OCI-LY3 (cell line): ENCODE measurements around the gene ARPC1B.
"Not testable (repeated sequence)": the region's sequence is repeated elsewhere in the genome, so short reads cannot be mapped to it uniquely, and the experiment has no call there.

Experiments
- EZH2phosphoT487 ChIP-seq: fragments of 200-600 bp; shearing (Covaris generic); IDR thresholded peaks from 2 replicates; pipeline ENCODE4 v1.6.1; 2018; ENCODE audit warnings: antibody characterized with exemption, mixed run types, low read depth
- TF ChIP-seq, protein P1 (sequence below): fragments of 200-600, 300-600 bp; sonication (generic); IDR thresholded peaks from 2 replicates; pipeline ENCODE4 v1.5.1; 2014; ENCODE audit warnings: antibody characterized with exemption, low read length, low read depth

DNA sequence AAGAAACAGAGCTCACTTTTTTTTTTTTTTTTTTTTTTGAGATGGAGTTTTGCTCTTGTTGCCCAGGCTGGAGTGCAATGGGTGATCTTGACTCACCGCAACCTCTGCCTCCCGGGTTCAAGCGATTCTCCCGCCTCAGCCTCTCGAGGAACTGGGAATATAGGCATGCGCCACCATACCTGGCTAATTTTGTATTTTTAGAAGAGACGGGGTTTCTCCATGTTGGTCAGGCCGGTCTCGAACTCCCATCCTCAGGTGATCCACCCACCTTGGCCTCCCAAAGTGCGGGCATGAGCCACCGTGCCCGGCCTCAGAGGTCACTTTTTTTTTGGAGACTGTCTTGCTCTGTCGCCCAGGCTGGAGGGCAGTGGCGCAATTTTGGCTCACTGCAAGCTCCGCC, 16.0 kb upstream of the ARPC1B start:
- TF ChIP-seq EZH2phosphoT487, result not testable (repeated sequence)
- TF ChIP-seq, protein P1, sequence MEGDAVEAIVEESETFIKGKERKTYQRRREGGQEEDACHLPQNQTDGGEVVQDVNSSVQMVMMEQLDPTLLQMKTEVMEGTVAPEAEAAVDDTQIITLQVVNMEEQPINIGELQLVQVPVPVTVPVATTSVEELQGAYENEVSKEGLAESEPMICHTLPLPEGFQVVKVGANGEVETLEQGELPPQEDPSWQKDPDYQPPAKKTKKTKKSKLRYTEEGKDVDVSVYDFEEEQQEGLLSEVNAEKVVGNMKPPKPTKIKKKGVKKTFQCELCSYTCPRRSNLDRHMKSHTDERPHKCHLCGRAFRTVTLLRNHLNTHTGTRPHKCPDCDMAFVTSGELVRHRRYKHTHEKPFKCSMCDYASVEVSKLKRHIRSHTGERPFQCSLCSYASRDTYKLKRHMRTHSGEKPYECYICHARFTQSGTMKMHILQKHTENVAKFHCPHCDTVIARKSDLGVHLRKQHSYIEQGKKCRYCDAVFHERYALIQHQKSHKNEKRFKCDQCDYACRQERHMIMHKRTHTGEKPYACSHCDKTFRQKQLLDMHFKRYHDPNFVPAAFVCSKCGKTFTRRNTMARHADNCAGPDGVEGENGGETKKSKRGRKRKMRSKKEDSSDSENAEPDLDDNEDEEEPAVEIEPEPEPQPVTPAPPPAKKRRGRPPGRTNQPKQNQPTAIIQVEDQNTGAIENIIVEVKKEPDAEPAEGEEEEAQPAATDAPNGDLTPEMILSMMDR, result not testable (repeated sequence)
